HEK293 (cell line): ENCODE measurements around the gene CIRBP.

ENCODE experiments used
- GFI1B ChIP-seq: fragments of 450-650 bp; formaldehyde crosslinking; IDR thresholded peaks from 2 replicates; pipeline ENCODE4 v1.5.1; 2016; ENCODE audit warnings: missing biosample characterization, missing genetic modification characterization
- GLIS1 ChIP-seq: fragments of 450-650 bp; formaldehyde crosslinking; IDR thresholded peaks from 2 replicates; pipeline ENCODE4 v1.5.1; 2016; ENCODE audit warnings: missing biosample characterization, missing genetic modification characterization
- KLF16 ChIP-seq: fragments of 450-650 bp; formaldehyde crosslinking; IDR thresholded peaks from 2 replicates; pipeline ENCODE4 v1.5.1; 2017; ENCODE audit warnings: missing biosample characterization, missing genetic modification characterization
- RBAK ChIP-seq: fragments of 450-650 bp; formaldehyde crosslinking; IDR thresholded peaks from 2 replicates; pipeline ENCODE4 v1.5.1; 2016; ENCODE audit warnings: missing biosample characterization, missing genetic modification characterization
- SP2 ChIP-seq: fragments of 450-650 bp; formaldehyde crosslinking; IDR thresholded peaks from 2 replicates; pipeline ENCODE4 v1.5.1; 2016; ENCODE audit warnings: missing biosample characterization, missing genetic modification characterization
- SP3 ChIP-seq: fragments of 450-650 bp; formaldehyde crosslinking; IDR thresholded peaks from 2 replicates; pipeline ENCODE4 v1.5.1; 2016; ENCODE audit warnings: missing biosample characterization, missing genetic modification characterization
- TCF7L2 ChIP-seq: IDR thresholded peaks from 2 replicates; pipeline ENCODE4 v1.6.1; 2011; ENCODE audit warnings: low read depth, mild to moderate bottlenecking, inconsistent platforms, low read length, moderate library complexity, borderline replicate concordance
- ZNF10 ChIP-seq: fragments of 450-650 bp; formaldehyde crosslinking; IDR thresholded peaks from 2 replicates; pipeline ENCODE4 v1.5.1; 2017; ENCODE audit warnings: missing biosample characterization, missing genetic modification characterization
- ZNF114 ChIP-seq: fragments of 450-650 bp; formaldehyde crosslinking; IDR thresholded peaks from 2 replicates; pipeline ENCODE4 v1.5.0; 2017; ENCODE audit warnings: missing biosample characterization, missing genetic modification characterization
- ZNF174 ChIP-seq: fragments of 450-650 bp; formaldehyde crosslinking; IDR thresholded peaks from 2 replicates; pipeline ENCODE4 v1.5.0; 2017; ENCODE audit warnings: missing biosample characterization, mild to moderate bottlenecking, missing genetic modification characterization
- ZNF2 ChIP-seq: fragments of 450-650 bp; formaldehyde crosslinking; IDR thresholded peaks from 2 replicates; pipeline ENCODE4 v1.5.1; 2016; ENCODE audit warnings: missing biosample characterization, missing genetic modification characterization
- ZNF24 ChIP-seq: fragments of 450-650 bp; formaldehyde crosslinking; IDR thresholded peaks from 2 replicates; pipeline ENCODE4 v1.5.1; 2016; ENCODE audit warnings: missing biosample characterization, missing genetic modification characterization
- ZNF404 ChIP-seq: fragments of 450-650 bp; formaldehyde crosslinking; IDR thresholded peaks from 2 replicates; pipeline ENCODE4 v1.5.1; 2017; ENCODE audit warnings: missing biosample characterization, missing genetic modification characterization
- ZNF596 ChIP-seq: fragments of 450-650 bp; IDR thresholded peaks from 2 replicates; pipeline ENCODE4 v1.5.0; 2018; ENCODE audit warnings: missing biosample characterization, mild to moderate bottlenecking, missing genetic modification characterization, moderate library complexity
- ZNF776 ChIP-seq: fragments of 450-650 bp; formaldehyde crosslinking; IDR thresholded peaks from 2 replicates; pipeline ENCODE4 v1.5.0; 2017; ENCODE audit warnings: missing biosample characterization, missing genetic modification characterization, borderline replicate concordance
- TF ChIP-seq, protein P1 (sequence below): fragments of 450-650 bp; formaldehyde crosslinking; IDR thresholded peaks from 2 replicates; pipeline ENCODE4 v1.5.1; 2016; ENCODE audit warnings: missing biosample characterization, missing genetic modification characterization
- TF ChIP-seq, protein P2 (sequence below): fragments of 450-650 bp; formaldehyde crosslinking; IDR thresholded peaks from 2 replicates; pipeline ENCODE4 v1.5.1; 2016; ENCODE audit warnings: missing biosample characterization, missing genetic modification characterization
- TF ChIP-seq, protein P3 (sequence below): fragments of 450-650 bp; formaldehyde crosslinking; IDR thresholded peaks from 2 replicates; pipeline ENCODE4 v1.5.1; 2016; ENCODE audit warnings: missing biosample characterization, missing genetic modification characterization
- TF ChIP-seq, protein P4 (sequence below): fragments of 450-650 bp; formaldehyde crosslinking; IDR thresholded peaks from 2 replicates; pipeline ENCODE4; 2016; ENCODE audit warnings: missing biosample characterization, missing genetic modification characterization
- TF ChIP-seq, protein P5 (sequence below): fragments of 450-650 bp; formaldehyde crosslinking; IDR thresholded peaks from 2 replicates; pipeline ENCODE4 v1.5.1; 2016; ENCODE audit warnings: missing biosample characterization, missing genetic modification characterization
- TF ChIP-seq, protein P6 (sequence below): fragments of 450-650 bp; formaldehyde crosslinking; IDR thresholded peaks from 2 replicates; pipeline ENCODE4 v1.5.1; 2016; ENCODE audit warnings: missing biosample characterization, missing genetic modification characterization
- TF ChIP-seq, protein P7 (sequence below): fragments of 450-650 bp; formaldehyde crosslinking; IDR thresholded peaks from 2 replicates; pipeline ENCODE4 v1.5.1; 2016; ENCODE audit warnings: missing biosample characterization, missing genetic modification characterization
- TF ChIP-seq, protein P8 (sequence below): fragments of 450-650 bp; formaldehyde crosslinking; IDR thresholded peaks from 2 replicates; pipeline ENCODE4 v1.5.1; 2016; ENCODE audit warnings: missing biosample characterization, missing genetic modification characterization
- TF ChIP-seq, protein P9 (sequence below): fragments of 450-650 bp; formaldehyde crosslinking; IDR thresholded peaks from 2 replicates; pipeline ENCODE4 v1.5.1; 2016; ENCODE audit warnings: missing biosample characterization, missing genetic modification characterization, borderline replicate concordance

Gene CIRBP

DNA sequence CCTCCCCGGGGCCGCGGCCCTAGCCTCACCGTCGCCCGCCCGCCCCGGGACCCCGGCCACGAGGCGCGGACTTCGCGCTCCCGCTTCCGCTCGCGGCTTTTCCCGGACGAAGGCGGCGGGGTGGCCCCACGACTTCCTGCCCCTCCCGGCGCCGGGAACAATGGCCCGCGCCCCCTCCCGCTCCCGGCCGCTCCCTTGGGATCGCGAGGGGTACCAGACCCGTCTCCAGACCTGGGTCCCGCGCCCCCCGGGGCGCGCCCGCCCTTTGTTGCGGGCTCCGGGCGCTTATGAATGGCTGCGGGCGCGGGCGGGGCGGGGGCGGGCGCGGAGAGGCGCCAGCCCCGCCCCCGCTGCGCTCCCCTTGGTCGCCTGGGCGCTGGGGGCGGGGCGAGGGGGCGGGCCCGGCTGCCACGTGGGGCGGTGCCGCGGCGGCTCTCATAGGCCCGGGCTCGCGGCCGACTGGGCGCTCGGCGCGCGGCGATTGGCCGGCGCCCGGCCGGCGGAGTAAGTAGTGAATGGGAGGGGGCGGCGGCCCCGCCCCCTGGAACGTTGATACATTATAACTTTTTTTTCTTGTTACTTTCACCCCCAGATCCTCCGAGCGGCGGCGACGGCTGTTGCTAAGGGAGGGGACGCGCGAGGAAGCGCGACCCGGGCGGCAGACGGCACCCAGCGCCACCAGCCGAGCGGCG, 19.7 kb upstream of the CIRBP start (continued):
- TF ChIP-seq, protein P1, sequence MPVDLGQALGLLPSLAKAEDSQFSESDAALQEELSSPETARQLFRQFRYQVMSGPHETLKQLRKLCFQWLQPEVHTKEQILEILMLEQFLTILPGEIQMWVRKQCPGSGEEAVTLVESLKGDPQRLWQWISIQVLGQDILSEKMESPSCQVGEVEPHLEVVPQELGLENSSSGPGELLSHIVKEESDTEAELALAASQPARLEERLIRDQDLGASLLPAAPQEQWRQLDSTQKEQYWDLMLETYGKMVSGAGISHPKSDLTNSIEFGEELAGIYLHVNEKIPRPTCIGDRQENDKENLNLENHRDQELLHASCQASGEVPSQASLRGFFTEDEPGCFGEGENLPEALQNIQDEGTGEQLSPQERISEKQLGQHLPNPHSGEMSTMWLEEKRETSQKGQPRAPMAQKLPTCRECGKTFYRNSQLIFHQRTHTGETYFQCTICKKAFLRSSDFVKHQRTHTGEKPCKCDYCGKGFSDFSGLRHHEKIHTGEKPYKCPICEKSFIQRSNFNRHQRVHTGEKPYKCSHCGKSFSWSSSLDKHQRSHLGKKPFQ (tag by site-specific recombination): no peak
- TF ChIP-seq ZNF10 (tag by site-specific recombination): no peak
- TF ChIP-seq ZNF596 (tag by site-specific recombination): peak; percentile 42; the same call in 1 of the 2 replicates
- TF ChIP-seq ZNF404 (tag by site-specific recombination): no peak
- TF ChIP-seq, protein P2, sequence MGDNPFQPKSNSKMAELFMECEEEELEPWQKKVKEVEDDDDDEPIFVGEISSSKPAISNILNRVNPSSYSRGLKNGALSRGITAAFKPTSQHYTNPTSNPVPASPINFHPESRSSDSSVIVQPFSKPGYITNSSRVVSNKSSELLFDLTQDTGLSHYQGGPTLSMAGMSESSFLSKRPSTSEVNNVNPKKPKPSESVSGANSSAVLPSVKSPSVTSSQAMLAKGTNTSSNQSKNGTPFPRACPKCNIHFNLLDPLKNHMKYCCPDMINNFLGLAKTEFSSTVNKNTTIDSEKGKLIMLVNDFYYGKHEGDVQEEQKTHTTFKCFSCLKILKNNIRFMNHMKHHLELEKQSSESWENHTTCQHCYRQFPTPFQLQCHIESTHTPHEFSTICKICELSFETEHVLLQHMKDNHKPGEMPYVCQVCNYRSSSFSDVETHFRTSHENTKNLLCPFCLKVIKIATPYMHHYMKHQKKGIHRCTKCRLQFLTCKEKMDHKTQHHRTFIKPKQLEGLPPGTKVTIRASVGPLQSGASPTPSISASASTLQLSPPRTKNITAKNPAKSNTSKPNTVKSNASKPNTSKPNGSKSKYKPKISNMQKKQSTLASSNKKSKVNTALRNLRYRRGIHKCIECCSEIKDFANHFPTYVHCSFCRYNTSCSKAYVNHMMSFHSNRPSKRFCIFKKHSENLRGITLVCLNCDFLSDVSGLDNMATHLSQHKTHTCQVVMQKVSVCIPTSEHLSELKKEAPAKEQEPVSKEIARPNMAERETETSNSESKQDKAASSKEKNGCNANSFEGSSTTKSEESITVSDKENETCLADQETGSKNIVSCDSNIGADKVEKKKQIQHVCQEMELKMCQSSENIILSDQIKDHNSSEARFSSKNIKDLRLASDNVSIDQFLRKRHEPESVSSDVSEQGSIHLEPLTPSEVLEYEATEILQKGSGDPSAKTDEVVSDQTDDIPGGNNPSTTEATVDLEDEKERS (tag by site-specific recombination): no peak
- TF ChIP-seq, protein P3, sequence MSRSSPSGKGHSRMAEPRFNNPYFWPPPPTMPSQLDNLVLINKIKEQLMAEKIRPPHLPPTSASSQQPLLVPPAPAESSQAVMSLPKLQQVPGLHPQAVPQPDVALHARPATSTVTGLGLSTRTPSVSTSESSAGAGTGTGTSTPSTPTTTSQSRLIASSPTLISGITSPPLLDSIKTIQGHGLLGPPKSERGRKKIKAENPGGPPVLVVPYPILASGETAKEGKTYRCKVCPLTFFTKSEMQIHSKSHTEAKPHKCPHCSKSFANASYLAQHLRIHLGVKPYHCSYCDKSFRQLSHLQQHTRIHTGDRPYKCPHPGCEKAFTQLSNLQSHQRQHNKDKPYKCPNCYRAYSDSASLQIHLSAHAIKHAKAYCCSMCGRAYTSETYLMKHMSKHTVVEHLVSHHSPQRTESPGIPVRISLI (tag by site-specific recombination): peak; percentile 60; the same call in 1 of the 2 replicates
- TF ChIP-seq KLF16: peak; percentile 16; the same call in 1 of the 2 replicates
- no peak for TF ChIP-seq ZNF174 (tag by site-specific recombination)
- TF ChIP-seq, protein P4, sequence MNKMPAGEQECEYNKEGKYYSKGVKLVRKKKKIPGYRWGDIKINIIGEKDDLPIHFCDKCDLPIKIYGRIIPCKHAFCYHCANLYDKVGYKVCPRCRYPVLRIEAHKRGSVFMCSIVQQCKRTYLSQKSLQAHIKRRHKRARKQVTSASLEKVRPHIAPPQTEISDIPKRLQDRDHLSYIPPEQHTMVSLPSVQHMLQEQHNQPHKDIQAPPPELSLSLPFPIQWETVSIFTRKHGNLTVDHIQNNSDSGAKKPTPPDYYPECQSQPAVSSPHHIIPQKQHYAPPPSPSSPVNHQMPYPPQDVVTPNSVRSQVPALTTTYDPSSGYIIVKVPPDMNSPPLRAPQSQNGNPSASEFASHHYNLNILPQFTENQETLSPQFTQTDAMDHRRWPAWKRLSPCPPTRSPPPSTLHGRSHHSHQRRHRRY (tag by site-specific recombination): no peak
- no peak for TF ChIP-seq GFI1B (tag by site-specific recombination)
- TF ChIP-seq ZNF24 (tag by site-specific recombination): no peak
- 0 out of 2 replicates have a peak, but pooled peaks have one; percentile 24 for TF ChIP-seq SP2 (tag by site-specific recombination)
- TF ChIP-seq, protein P5, sequence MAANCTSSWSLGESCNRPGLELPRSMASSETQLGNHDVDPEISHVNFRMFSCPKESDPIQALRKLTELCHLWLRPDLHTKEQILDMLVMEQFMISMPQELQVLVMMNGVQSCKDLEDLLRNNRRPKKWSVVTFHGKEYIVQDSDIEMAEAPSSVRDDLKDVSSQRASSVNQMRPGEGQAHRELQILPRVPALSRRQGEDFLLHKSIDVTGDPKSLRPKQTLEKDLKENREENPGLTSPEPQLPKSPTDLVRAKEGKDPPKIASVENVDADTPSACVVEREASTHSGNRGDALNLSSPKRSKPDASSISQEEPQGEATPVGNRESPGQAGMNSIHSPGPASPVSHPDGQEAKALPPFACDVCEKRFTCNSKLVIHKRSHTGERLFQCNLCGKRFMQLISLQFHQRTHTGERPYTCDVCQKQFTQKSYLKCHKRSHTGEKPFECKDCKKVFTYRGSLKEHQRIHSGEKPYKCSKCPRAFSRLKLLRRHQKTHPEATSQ (tag by site-specific recombination): no peak
- no peak for TF ChIP-seq RBAK (tag by site-specific recombination)
- TF ChIP-seq GLIS1 (tag by site-specific recombination): peak; percentile 68
- TF ChIP-seq TCF7L2: 0 out of 2 replicates have a peak, but pooled peaks have one; percentile 8
- TF ChIP-seq ZNF114: no peak
- TF ChIP-seq, protein P6, sequence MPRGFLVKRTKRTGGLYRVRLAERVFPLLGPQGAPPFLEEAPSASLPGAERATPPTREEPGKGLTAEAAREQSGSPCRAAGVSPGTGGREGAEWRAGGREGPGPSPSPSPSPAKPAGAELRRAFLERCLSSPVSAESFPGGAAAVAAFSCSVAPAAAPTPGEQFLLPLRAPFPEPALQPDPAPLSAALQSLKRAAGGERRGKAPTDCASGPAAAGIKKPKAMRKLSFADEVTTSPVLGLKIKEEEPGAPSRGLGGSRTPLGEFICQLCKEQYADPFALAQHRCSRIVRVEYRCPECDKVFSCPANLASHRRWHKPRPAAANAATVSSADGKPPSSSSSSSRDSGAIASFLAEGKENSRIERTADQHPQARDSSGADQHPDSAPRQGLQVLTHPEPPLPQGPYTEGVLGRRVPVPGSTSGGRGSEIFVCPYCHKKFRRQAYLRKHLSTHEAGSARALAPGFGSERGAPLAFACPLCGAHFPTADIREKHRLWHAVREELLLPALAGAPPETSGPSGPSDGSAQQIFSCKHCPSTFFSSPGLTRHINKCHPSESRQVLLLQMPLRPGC (tag by site-specific recombination): 0 out of 2 replicates have a peak, but pooled peaks have one; percentile 13
- TF ChIP-seq, protein P7, sequence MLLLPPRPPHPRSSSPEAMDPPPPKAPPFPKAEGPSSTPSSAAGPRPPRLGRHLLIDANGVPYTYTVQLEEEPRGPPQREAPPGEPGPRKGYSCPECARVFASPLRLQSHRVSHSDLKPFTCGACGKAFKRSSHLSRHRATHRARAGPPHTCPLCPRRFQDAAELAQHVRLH (tag by site-specific recombination): no peak
- TF ChIP-seq, protein P8, sequence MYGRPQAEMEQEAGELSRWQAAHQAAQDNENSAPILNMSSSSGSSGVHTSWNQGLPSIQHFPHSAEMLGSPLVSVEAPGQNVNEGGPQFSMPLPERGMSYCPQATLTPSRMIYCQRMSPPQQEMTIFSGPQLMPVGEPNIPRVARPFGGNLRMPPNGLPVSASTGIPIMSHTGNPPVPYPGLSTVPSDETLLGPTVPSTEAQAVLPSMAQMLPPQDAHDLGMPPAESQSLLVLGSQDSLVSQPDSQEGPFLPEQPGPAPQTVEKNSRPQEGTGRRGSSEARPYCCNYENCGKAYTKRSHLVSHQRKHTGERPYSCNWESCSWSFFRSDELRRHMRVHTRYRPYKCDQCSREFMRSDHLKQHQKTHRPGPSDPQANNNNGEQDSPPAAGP: peak; percentile 19
- TF ChIP-seq SP3: peak; percentile 8
- TF ChIP-seq, protein P9, sequence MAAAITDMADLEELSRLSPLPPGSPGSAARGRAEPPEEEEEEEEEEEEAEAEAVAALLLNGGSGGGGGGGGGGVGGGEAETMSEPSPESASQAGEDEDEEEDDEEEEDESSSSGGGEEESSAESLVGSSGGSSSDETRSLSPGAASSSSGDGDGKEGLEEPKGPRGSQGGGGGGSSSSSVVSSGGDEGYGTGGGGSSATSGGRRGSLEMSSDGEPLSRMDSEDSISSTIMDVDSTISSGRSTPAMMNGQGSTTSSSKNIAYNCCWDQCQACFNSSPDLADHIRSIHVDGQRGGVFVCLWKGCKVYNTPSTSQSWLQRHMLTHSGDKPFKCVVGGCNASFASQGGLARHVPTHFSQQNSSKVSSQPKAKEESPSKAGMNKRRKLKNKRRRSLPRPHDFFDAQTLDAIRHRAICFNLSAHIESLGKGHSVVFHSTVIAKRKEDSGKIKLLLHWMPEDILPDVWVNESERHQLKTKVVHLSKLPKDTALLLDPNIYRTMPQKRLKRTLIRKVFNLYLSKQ (tag by site-specific recombination): no peak
- TF ChIP-seq ZNF2 (tag by site-specific recombination): no peak
- TF ChIP-seq ZNF776 (tag by site-specific recombination): no peak
- TF ChIP-seq, all 188 proteins: peak for 35
